Measurements from ENCODE around the gene SCGB1C2.
"Not testable (repeated sequence)": the region's sequence is repeated elsewhere in the genome, so short reads cannot be mapped to it uniquely, and the experiment has no call there.

SCGB1C2 gene

GRCh38 chr17:149897-150584 lies 12.7 kb downstream of the SCGB1C2 start:
- no peak for DNase-seq

DNA sequence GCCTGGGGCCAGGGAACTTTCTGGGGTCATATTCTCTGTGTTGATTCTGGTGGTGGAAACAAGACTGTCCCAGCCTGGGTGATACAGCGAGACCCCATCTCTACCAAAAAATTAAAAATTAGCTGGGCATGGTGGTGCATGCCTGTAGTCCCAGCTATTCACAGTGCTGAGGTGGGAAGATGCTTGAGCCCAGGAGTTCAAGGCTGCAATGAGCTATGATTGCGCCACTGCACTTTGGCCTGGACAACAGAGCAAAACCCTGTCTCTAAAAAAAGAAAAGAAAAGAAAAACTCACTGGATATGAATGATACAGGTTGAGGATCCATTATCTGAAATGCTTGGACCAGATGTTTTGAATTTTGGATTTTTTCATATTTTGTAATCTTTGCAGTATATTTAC lies 13.6 kb downstream of the SCGB1C2 start:
- DNase-seq, result no peak

GRCh38 chr17:151886-152859 lies 14.8 kb downstream of the SCGB1C2 start:
- DNase-seq, result no peak

DNA sequence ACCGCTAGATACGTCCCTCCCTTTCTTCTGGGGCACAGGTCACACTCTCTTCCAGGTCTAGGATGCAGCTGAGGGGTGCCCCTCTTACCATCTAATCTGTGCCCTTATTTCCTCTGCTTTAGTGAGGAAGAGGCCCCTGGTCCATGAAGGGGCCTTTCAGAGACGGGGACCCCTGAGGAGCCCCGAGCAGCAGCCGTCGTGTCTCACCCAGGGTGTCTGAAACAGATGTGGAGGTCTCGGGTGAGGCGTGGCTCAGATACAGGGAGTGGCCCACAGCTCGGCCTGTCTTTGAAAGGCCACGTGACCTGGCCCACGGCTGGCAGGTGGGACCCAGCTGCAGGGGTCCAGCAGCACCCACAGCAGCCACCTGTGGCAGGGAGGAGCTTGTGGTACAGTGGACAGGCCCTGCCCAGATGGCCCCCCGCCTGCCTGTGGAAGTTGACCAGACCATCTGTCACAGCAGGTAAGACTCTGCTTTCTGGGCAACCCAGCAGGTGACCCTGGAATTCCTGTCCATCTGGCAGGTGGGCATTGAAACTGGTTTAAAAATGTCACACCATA lies 15.6 kb downstream of the SCGB1C2 start:
- no peak for DNase-seq

DNA sequence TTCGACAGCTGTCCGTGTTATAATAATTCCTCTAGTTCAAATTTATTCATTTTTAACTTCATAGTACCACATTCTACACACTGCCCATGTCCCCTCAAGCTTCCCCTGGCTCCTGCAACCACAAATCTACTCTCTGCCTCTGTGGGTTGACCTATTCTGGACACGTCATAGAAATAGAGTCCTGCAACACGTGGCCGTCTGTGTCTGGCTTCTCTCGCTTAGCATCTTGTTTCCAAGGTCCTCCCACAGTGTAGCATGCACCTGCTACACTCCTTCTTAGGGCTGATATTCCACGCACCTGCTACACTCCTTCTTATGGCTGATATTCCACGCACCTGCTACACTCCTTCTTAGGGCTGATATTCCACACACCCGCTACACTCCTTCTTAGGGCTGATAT lies 16.5 kb downstream of the SCGB1C2 start:
- DNase-seq, result no peak

DNA sequence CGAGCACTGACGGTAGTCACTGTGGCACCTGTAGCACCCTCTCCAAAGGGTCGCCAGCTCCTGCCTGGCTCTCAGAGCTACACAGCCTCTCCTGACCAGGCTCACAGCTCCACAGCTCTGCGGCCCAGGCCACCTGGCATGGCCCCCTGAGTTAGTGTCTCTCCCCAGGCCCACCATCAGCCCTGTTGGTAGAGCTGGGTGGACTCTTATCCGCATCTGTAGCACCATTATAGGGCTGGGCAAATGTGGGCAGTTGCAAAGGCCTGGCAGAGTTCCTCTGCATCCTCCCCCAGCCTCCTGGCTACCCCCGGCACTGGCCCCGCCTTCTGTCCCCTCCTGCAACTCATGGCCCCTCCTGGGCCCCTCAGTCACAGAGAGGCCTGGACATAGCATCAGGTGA lies 18.2 kb downstream of the SCGB1C2 start:
- no peak for DNase-seq

DNA sequence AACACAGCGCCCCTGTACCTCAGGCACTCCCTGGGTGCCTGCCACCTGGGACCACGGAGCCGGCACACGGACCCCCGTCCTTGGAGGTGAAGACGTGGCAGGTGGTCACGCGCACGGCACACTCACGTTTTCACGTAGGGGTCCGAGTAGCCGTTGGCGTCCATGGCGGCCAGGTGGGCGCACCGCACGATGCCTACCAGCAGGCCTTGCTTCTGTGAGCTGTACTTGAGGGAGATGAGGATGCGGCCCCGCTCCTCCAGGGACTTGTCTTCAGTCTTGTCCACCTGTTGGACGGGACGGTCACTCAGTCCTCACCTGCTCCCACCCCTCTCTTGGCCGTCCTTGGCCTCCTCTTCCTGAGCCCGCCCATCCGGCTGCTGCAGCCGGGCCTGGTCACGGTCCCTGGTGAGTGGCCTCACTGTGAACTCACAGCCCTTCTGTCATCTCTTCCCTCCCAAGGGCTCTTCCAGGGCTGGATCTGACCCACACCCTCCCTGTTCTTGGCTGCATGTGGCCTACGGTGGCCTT lies 18.8 kb downstream of the SCGB1C2 start:
- DNase-seq, result no peak

GRCh38 chr17:156946-157345 lies 19.6 kb downstream of the SCGB1C2 start:
- DNase-seq, result no peak

DNA sequence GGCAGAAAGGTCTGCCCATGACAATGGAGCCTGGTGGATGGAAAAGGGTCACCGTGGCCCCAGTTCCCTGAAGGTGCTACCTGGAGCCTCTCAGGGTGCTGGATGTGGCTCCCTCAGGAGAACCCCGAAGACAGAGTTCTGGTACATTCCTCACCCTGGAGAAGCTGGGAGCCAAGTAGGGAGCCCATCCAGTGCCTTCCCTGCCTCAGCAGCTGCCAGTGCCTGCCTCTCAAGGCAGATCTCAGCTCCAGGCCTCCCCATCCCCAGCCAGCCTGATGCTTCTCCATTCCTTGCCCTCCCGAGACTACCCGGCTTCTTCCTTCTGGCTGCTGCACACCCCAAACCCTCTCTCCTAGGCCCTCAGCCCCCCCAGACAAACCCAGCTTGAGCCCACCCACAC lies 20.5 kb downstream of the SCGB1C2 start:
- DNase-seq, result no peak

- no peak for DNase-seq
Measured at GRCh38 chr17:158379-158778, 21.0 kb downstream of the SCGB1C2 start.

DNA sequence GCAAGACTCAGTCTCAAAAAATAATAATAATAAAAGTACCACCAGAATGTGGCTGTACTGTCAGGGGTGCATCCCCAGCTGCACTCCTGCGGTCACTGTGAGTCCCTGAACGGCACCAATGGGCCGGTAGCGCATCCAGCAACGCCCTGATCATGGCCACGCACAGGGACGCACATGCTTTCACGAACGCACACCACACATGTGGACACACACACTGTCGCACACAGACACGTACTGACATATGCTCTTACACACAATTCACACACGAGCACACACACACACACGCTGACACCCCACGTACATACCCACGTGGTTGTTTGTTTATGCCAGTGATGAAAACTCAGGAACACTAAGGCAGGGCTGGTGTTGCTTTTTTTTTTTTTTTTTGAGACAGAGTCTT lies 22.2 kb downstream of the SCGB1C2 start:
- no peak for DNase-seq

GRCh38 chr17:160336-160735 lies 23.0 kb downstream of the SCGB1C2 start:
- no peak for DNase-seq

DNA sequence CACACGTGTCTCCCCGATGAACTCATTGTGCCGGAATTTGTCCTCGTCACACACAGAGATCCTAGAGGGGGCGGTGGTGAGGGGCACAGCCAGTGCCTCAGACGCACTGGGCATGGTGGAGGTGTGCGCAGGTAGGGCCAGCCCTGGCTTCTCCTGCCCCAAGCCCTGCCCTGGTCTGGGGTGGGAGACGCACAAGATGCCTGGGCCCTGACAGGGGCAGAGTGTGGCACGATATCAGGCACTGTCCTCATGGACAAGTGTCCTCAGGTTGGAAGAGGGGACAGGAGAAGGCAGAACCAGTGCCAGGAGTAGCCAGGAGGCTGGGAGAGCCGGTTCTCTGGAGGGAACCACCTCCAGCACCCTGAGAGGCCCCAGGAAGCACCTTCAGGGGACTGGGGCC lies 24.1 kb downstream of the SCGB1C2 start:
- no peak for DNase-seq

DNA sequence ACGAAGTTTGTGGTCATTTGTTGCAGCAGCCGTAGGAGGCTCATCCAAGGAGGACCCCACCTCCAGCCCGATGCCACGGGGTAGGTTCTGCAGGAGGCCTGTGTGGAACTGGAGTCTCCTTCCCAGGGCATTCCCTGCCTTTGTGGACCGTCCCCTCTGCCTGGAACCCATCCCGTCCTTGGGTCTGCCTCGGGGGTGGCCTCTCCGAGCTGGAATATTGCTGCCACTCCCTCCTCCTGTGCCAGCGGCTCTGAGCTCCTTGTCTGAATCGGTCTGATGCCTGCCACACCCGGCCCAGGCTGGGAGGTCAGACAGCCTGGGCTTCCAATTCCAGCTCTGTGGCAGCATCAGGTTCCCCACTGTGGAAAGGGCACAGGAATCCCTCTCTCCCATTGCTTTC lies 25.3 kb downstream of the SCGB1C2 start:
- no peak for DNase-seq

DNA sequence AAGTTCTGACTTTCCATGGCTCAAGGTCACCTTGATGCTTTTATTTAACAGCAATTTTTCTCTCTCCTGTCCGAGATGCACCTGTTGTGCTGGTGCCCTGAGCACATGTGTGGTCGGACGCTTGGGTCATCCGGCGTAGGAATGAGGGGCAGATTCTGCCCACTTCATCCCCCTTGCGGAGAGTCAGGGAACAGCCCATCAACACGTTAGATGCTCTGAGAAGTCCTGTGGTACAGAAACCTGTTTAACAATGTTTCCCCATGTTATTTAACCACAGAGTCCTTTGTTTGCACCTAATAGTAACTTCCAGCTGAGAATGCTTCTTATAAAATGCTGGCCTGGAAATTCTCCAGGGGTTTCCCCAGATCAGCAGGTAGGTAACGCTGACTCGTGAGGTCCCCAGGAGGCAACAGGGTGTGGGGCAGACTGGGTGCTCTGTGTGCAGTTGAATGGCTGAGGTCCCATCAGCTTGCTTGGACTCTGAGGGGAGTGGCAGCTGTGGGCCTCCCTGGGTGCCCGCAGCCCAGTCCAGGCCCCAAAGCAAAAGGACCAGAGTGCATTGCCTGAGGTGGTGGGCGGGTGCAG lies 26.2 kb downstream of the SCGB1C2 start:
- no peak for DNase-seq

GRCh38 chr17:164303-165235 lies 27.2 kb downstream of the SCGB1C2 start:
- DNase-seq, result peak; percentile 47

GRCh38 chr17:165939-166338 lies 28.6 kb downstream of the SCGB1C2 start:
- no peak for DNase-seq

DNA sequence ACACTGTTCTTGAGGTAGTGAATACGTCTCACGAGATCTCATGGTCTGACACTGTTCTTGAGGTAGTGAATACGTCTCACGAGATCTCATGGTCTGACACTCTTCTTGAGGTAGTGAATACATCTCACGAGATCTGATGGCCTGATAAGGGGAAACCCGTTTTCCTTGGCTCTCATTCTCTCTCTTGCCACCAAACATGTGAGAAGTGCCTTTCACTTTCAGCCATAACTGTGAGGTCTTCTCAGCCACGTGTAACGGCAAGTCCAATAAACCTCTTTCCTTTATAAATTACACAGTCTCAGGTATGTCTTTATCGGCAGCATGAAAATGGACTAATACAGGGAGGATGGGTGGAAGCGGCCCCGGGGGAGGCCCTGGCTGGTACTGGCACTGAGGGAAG lies 31.2 kb downstream of the SCGB1C2 start:
- not testable (repeated sequence) for DNase-seq

- DNase-seq, result no peak
Measured at GRCh38 chr17:170130-170670, 32.8 kb downstream of the SCGB1C2 start.

GRCh38 chr17:171871-172270 lies 34.5 kb downstream of the SCGB1C2 start:
- DNase-seq, result no peak

- DNase-seq, result no peak
Measured at GRCh38 chr17:172401-172800, 35.0 kb downstream of the SCGB1C2 start.
